OCI-LY3 (cell line): Measurements from ENCODE around the gene EPO.

Experiments used
- EZH2phosphoT487 ChIP-seq: fragments of 200-600 bp; shearing (Covaris generic); IDR thresholded peaks from 2 replicates; pipeline ENCODE4 v1.6.1; 2018; ENCODE audit warnings: antibody characterized with exemption, mixed run types, low read depth
- TF ChIP-seq, protein P1 (sequence below): fragments of 200-600, 300-600 bp; sonication (generic); IDR thresholded peaks from 2 replicates; pipeline ENCODE4 v1.5.1; 2014; ENCODE audit warnings: antibody characterized with exemption, low read length, low read depth

GRCh38 chr7:100685631-100686145 lies 34.6 kb upstream of the EPO start:
- no peak for TF ChIP-seq EZH2phosphoT487
- TF ChIP-seq, protein P1, sequence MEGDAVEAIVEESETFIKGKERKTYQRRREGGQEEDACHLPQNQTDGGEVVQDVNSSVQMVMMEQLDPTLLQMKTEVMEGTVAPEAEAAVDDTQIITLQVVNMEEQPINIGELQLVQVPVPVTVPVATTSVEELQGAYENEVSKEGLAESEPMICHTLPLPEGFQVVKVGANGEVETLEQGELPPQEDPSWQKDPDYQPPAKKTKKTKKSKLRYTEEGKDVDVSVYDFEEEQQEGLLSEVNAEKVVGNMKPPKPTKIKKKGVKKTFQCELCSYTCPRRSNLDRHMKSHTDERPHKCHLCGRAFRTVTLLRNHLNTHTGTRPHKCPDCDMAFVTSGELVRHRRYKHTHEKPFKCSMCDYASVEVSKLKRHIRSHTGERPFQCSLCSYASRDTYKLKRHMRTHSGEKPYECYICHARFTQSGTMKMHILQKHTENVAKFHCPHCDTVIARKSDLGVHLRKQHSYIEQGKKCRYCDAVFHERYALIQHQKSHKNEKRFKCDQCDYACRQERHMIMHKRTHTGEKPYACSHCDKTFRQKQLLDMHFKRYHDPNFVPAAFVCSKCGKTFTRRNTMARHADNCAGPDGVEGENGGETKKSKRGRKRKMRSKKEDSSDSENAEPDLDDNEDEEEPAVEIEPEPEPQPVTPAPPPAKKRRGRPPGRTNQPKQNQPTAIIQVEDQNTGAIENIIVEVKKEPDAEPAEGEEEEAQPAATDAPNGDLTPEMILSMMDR = no peak
